PC-9 (cell line): ENCODE data around the gene ACP6.

ENCODE experiments used
- CTCF ChIP-seq: fragments of 200-600 bp; sonication (generic); conservative IDR thresholded peaks from 2 replicates; pipeline ENCODE4 v1.6.1; 2017; ENCODE audit warnings: mixed run types, antibody characterized with exemption, mild to moderate bottlenecking, moderate library complexity
- EZH2 ChIP-seq: fragments of 200-600 bp; sonication (generic); IDR thresholded peaks from 2 replicates; pipeline ENCODE4 v1.8.0; 2017; ENCODE audit warnings: antibody characterized with exemption, low read depth

GRCh38 chr1:147608596-147608995 lies 61.7 kb downstream of the ACP6 start:
- TF ChIP-seq EZH2 (no peak), CTCF (no peak)
